ENCODE results near the gene FRMPD2.
"Not testable (repeated sequence)": the region's sequence is repeated elsewhere in the genome, so short reads cannot be mapped to it uniquely, and the experiment has no call there.

FRMPD2 gene

DNA sequence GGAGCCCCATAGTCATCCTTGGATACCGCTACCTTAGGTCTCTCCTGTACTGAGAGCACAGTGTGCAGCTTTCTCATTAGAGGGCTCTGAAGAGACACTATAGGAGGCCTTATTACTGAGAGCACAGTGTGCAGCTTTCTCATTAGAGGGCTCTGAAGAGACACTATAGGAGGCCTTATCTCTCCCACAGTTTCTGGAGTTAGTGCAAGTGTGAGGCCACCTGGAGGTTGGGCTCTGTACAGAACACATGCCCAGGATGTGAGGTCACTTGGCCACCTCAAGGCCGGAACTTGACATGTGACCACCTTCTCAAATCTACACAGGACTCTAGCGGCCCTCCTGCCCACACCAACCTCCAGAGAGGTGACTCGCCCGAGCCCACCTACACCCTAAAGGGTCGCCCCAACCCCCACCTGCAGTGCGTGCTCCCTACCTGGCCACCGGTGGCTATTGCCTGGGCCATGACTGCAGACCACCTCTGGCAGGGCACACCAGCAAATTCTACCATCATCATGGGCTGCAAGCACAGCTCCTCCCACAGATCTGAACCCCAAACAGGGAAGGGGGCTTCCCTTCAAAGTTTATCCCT lies 24.6 kb downstream of the FRMPD2 start:
- no peak for DNase-seq

DNA sequence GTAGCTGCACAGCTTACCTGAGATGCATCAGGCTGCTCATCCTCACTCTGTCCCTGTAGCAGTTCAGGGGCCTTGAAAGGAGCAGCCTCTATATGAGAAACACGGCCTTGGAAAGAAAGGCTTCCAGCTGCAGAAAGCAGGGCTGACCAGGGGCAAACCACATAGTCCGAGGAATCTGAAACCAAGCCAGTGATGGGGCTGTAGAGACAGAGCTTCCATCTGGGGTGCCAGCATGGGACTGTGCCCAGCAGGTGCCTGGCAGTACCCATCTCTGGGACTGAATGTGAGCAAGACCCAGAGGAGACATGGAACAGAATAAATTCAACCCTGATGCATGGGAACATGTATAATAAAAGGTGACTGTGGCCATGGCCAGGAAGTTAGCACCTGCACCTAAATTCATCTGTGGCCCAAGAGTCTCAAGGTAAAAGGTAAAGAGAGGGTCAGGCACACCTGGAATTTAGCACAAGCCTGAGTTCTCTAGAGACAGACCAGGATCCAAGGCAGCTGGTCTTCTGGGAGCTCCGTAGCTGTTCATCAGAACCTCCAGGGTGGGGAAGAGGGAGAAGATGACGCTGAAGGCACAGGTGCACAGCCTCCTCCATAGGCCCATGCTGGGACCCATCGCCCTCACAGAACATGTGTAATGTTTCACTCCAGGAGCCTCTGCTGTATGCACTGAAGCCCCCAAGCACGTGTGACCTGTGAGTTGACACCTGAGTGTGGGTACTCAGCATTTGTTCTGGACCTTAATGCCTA lies 25.3 kb downstream of the FRMPD2 start:
- no peak for DNase-seq

GRCh38 chr10:48248462-48248861 lies 26.0 kb downstream of the FRMPD2 start:
- no peak for DNase-seq

GRCh38 chr10:48247680-48248079 lies 26.8 kb downstream of the FRMPD2 start:
- no peak for DNase-seq

- no peak for DNase-seq
Observed at GRCh38 chr10:48246501-48246900, 28.0 kb downstream of the FRMPD2 start.

DNA sequence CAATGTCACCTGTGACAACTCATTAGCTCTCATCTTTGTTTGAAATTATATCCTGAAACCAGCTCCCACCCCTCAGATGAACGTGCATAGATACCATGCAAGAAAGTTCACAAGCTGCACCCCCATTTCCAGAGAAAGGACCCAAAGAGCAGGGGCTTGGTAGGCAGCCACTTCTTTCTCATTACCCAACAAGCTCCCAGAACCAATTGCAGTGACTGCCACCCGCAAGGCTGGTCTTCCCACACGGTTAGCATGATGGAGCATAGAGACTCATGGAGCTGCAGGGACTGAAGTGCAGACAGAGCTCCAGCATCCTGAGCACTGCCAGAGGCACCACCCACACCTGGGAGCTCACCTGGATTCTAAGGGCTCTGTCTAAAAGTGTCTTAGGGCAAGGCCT lies 28.5 kb downstream of the FRMPD2 start:
- DNase-seq, result no peak

- DNase-seq, result not testable (repeated sequence)
Observed at GRCh38 chr10:48243921-48244320, 30.6 kb downstream of the FRMPD2 start.

DNA sequence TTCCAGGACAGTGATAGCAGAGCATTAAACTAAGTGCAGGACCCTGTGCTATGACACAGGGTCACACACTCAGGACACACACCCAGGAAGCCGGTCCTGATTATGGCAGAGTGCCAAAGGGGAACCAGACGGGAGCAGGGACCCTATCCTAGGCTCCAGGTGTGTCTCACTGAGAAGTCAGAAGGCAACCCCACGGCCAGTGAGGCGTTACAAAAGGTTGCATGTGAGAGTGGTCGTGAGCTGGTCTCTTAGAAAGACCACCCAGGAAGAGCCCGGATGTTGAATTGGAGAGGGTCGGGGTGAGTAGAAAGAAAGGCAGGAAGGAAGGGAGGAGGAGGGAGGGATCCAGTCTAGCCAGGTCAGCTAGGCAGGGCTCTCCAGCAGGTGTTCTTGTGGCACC lies 31.0 kb downstream of the FRMPD2 start:
- DNase-seq, result no peak

- DNase-seq, result no peak
Observed at GRCh38 chr10:48242171-48242904, 32.2 kb downstream of the FRMPD2 start.

- no peak for DNase-seq
Observed at GRCh38 chr10:48241332-48241731, 33.2 kb downstream of the FRMPD2 start.

- DNase-seq, result no peak
Observed at GRCh38 chr10:48240196-48240595, 34.3 kb downstream of the FRMPD2 start.

DNA sequence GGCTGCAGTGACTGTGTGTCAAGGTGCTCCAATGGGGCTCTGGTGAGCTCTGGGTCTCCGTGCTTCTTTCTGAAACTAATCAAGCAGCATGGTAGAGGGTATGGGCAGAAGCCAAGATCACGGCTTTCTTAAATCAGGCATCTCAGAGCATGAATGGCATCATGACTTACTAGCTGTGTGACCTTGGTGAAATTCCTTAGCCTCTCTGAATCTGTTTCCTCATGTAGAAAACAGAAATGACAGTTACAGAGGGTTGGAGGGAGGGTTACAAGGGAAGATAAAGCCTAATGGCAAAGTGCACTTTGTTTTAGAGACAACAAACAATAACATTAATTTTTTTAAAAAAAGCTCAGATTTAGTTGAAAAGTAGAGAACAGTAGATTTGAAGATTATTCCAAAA lies 34.9 kb downstream of the FRMPD2 start:
- DNase-seq, result no peak

- no peak for DNase-seq
Observed at GRCh38 chr10:48238826-48239520, 35.5 kb downstream of the FRMPD2 start.

DNA sequence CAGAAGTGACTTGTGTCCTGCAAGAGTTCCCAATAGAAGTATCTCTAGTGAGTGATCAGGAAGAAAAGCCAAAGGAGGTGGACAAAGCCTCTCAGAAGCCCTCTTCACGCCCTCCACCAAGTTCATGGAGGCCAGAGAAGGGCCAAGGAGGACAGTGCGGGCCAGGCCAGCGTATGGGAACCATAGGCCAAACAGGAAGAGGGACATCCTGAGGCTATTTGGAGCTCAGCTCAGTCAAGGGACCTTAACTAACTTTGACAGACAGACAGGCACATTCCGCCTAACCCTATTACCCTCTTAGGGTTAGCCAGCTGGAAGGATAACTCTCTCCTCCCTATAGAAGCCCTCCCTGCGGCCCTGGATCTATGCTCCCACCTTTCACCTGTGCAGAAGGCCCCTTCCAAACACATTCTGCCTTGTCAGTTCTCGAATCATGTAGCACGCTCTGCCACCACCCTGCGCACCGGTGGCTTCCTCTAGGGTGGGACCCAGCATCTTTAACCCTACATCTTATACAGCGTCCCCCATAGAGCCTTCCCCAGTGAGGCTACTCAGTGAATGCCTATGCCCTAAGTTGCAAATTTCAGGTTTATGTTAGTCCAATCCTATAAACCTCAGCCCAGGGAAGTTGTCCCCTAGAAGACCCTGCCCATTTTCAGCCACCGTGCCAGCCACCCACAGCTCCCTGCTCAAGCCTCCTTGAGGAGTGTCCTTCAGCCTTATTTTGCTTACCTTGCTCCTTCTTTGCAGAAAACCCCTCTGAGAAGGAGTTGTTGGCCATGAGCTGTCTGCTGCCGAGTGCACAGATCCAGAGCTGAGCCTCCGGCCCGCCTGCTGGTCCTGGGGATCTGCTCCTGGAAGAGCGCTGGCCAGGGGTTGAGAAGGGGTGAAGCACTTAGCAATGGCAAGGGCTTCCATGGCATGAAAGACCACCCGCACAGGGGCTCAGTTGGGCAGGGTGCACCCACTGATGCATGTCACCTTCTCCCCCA lies 36.9 kb downstream of the FRMPD2 start:
- DNase-seq, result no peak

GRCh38 chr10:48236199-48236621 lies 38.3 kb downstream of the FRMPD2 start:
- no peak for DNase-seq

GRCh38 chr10:48235501-48235900 lies 39.0 kb downstream of the FRMPD2 start:
- DNase-seq, result no peak

GRCh38 chr10:48234787-48235186 lies 39.7 kb downstream of the FRMPD2 start:
- DNase-seq, result no peak

DNA sequence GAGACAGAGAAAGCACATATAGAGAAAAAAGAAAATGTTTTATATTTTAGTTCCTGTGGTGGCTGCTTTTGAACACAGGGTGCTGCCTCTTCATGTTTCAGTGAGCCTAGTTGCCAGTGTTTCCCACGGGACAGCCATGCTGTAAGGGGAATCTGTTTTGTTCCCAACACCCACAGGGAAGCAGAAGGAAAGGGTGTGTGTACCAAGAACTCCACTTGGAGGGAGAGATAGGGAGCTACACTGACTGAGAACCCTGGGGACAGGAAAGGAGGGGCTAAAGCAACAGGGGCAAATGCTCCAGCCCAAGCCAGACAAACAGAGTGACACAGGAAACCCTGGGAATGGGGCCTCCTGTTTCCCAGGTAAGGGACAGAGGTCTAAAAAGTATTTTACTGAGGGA lies 40.2 kb downstream of the FRMPD2 start:
- DNase-seq, result no peak

GRCh38 chr10:48233559-48234005 lies 40.9 kb downstream of the FRMPD2 start:
- DNase-seq, result no peak

DNA sequence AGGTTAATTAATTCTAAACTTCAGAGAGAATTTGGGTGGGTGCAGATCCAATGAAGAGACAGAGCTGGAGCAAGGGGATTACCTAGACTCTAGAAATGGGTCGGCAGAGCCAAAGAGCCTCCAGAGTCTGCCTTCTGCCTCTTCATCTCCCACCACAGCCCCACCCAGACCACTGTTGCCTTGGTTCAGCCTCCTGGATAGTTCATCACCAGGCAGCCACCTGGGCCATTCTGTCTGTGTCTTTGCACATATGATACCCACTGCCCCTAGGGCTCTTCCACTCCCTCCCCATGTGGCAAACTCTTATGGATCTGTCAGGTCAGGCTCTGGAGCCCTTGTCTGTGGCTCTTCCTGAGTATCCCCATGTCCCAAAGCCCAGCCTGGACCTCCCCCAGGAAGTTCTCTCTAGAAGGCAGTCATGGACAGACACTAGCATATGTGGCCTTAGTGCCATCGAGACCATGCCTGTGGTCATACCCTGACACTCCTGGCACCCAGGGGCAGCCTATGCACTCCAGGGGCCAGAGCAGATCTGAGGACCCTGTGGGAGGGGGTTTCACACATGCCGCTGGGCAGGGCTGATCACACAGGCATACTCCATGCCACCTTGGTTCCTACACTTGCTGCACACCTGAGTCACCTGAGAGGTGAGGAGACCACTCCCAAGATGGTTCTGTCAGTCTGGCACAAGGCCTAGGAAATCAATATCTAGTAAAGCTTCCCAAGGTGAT lies 41.6 kb downstream of the FRMPD2 start:
- no peak for DNase-seq

DNA sequence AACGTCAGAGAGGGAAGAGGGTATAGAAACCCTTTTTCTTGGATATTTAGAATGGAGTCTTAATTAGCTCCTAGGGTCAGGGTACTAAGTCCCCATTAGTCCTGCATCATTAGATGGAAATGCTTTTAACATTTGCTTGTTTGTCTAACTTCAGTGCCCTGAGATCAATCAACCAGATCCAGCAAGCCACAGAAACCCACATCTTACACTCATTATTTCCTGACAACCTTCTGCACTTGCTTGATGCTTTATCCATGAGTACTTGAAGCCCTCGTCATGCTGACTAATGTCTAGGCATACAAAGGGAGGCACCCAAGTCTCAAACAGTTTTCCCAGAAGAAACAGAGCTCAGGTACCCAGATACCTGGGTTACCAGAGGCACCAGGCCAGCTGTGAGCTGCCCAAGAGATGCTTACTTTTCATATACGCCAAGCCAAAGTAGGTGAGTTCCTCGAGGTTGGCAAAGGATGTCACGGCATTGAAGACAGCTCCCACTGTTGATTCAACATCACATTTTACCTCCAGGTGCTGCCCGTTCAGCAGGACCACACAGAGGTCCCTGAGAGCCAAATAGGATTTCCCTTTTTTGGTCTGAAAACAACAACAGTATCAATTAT lies 42.7 kb downstream of the FRMPD2 start:
- no peak for DNase-seq

Measured in NCI-H1105 (cell line).